GM12801 (cell line): ENCODE results near the gene SDK1.

Source experiments
- TF ChIP-seq, protein P1 (sequence below): IDR thresholded peaks from one replicate; pipeline ENCODE4 v1.5.1; 2011; ENCODE audit warnings: control low read depth; ENCODE audit not compliant: insufficient read length; ENCODE audit errors: extremely low read depth

The SDK1 gene

DNA sequence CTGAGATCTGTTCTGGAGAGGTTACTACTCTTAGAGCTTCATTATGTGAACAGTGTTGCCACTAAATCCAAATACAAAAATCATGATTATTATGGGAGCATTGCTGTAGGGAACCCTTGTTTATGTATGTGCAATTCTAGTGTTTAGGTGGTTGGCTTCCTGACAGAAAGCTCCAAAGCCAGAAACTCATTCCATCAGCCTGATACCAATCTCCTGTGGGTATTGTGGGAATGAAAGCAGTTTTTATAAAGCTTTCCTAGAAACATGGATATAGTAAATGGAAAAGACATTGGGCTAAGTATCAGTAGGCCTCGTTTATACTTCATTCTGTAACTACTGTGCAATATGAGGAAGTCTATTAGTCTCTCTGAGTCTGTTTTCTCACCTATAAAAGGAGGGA lies 6.4 kb downstream of the SDK1 start:
- TF ChIP-seq, protein P1, sequence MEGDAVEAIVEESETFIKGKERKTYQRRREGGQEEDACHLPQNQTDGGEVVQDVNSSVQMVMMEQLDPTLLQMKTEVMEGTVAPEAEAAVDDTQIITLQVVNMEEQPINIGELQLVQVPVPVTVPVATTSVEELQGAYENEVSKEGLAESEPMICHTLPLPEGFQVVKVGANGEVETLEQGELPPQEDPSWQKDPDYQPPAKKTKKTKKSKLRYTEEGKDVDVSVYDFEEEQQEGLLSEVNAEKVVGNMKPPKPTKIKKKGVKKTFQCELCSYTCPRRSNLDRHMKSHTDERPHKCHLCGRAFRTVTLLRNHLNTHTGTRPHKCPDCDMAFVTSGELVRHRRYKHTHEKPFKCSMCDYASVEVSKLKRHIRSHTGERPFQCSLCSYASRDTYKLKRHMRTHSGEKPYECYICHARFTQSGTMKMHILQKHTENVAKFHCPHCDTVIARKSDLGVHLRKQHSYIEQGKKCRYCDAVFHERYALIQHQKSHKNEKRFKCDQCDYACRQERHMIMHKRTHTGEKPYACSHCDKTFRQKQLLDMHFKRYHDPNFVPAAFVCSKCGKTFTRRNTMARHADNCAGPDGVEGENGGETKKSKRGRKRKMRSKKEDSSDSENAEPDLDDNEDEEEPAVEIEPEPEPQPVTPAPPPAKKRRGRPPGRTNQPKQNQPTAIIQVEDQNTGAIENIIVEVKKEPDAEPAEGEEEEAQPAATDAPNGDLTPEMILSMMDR = no peak

DNA sequence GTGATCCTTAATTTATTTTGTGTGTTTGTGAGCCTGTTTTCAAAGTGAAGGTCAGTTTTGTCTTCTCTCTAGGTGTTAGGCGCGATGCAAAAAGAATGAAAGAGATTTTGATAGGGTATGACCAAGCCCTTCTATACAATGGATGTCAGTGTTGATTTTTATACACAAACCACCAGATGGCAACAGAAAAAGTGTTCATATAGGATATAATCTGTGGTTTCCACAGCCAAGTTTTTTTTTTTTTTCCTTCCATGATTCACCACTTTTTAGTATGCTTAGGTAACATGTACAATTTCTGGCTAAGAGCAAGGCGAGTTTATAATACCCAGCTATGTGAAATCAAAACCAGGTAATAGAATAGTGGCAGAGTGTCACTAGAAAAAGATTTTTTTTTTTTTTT lies 8.1 kb downstream of the SDK1 start:
- TF ChIP-seq, protein P1 = no peak

DNA sequence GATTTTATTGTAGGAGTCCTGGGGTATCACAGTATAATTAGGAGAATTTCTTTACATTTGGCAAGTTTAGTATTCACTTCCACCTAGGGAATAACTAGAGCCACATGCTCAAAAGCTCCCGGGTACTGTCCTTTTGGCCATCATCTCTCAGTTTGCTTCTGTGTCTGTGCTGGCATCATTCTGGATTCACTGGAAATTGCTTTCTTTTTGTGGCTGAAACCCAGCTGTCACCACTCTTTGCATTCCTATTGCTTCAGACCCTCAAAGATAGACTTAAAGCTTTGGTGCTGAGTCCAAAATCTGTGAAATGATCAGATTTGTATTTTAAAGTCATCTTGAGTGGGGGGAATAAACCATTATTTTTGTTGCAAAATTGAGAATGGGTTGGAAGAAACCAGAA lies 8.9 kb downstream of the SDK1 start:
- TF ChIP-seq, protein P1 = no peak

DNA sequence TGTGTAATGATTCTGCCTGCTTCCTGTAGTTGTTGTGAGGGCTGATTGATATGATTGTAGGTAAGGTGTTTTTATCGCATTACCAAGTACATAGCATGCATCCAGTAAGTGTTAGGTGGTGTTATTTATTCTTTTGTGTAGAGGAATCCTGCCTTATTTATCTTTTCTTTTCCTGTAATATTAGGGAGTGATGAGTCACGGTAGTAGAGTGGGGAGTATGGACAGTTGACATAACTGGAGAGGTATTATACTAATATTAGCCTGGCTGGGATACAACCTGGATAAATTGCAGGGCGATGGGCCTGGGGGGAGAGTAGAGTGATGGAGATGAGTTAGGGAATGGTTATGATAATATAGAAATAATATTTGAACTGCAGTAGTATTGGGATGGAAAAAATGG lies 9.8 kb downstream of the SDK1 start:
- TF ChIP-seq, protein P1 = no peak

DNA sequence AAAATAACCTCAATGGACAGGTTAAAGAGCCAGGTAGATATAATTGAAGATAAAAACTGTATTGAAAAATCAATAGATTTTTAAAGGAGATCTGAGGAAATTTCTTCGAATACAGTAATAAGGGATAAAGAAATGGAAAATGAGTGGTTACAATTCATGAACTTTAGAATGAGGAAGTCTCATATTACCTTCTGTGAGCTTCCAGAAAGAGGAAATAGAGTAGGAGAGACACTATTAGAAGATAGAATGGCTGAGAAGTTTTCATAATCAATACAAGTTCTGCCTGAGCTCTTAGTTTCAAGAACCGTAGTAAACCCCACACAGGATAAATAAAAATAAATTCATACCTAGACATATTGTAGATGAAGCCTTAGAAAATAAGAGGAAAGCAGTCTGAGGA lies 11.5 kb downstream of the SDK1 start:
- TF ChIP-seq, protein P1 = no peak

DNA sequence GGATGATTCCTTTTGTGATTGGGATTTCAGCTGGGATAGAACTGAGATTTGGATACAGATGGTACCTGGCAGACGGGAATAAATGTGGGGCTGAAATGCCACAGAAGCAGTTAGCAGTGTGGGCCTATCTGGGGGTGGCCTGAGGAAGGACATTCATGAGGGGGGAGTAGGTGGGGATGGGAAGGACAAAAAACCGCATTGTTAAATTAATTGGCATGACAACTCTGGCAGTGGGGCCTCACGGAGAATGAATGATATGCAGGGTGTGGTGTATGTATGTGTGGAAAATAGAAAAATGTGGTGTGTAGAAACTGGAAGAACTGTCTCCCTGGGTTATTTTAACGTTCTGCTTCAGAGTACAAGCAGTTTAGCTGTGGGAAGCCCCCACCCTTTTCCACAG lies 17.8 kb downstream of the SDK1 start:
- TF ChIP-seq, protein P1 = no peak

DNA sequence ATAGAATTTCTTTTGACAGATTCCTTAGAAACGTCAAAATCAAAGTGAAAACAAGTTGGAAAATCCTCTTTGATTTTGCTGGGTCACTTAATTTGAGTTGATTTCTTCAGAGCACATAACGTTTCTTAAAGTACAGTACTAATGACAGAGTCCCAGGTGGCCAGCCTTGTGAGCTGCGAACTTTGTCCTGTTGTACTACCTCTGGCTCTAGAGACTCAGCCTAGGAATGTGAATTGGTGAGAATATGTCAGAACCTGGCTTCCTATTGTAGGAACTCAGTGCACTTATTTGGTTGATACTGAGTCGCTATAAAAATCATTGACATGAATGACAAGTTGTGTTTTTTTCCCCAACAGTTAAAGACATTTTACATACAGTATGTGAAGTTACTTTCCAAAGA lies 20.2 kb downstream of the SDK1 start:
- TF ChIP-seq, protein P1 = no peak

DNA sequence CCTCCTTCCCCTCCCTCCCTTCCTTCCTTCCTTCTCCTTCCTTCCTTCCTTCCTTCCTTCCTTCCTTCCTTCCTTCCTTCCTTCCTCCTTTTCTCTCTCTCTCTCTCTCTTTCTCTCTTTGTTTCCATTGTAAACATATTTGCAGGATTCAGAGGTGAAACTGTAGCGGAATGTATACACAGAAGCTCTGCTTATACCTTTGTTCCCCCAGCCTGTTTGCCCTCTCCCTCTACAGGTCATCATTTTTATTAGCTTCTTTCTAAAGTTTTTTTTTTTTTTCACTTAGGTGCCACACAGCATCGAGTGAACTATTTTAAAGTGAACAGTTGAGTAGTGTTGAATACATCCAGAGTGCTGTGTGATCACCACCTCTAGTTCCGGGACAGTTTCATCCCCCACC lies 20.7 kb downstream of the SDK1 start:
- TF ChIP-seq, protein P1 = no peak
